VCaP (cell line): ENCODE data around the gene ZNF362.

ENCODE experiments used
- H3K27ac ChIP-seq: fragments of 450-650 bp; 2 replicates; pipeline ENCODE4 v1.5.1; 2017
- CTCF ChIP-seq: fragments of 450-650 bp; conservative IDR thresholded peaks from 2 replicates; pipeline ENCODE4 v1.5.1; 2017; ENCODE audit warnings: mild to moderate bottlenecking, moderate library complexity

ZNF362 gene, protein sequence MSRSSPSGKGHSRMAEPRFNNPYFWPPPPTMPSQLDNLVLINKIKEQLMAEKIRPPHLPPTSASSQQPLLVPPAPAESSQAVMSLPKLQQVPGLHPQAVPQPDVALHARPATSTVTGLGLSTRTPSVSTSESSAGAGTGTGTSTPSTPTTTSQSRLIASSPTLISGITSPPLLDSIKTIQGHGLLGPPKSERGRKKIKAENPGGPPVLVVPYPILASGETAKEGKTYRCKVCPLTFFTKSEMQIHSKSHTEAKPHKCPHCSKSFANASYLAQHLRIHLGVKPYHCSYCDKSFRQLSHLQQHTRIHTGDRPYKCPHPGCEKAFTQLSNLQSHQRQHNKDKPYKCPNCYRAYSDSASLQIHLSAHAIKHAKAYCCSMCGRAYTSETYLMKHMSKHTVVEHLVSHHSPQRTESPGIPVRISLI

GRCh38 chr1:33256471-33257206 is at the start of gene ZNF362:
TSS of gene ZNF362 (plus strand) at chr1:33256492. CDS start at chr1:33270575, 14,083 bp downstream.
- H3K27ac ChIP-seq, result peak within 1 kb of the TSS; percentile 96
- TF ChIP-seq CTCF, result no peak

DNA sequence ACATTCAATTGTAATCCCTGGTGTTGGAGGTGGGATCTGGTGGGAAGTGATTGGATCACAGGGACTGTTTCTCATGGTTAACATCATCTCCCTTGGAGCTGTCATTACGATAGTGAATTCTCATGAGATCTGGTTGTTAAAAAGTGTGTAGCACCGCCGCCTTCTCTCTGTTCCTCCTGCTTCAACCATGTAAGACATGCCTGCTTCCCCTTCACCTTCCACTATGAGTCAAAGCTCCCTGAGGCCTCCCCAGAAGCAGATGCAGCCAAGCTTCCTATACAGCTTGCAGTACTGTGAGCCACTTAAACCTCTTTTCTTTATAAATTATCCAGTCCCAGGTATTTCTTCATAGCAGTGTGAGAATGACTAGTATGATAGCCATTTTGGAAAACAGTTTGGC is 44.3 kb upstream of the ZNF362 start:
- TF ChIP-seq CTCF, result no peak
- no peak overlapping the region for H3K27ac ChIP-seq

DNA sequence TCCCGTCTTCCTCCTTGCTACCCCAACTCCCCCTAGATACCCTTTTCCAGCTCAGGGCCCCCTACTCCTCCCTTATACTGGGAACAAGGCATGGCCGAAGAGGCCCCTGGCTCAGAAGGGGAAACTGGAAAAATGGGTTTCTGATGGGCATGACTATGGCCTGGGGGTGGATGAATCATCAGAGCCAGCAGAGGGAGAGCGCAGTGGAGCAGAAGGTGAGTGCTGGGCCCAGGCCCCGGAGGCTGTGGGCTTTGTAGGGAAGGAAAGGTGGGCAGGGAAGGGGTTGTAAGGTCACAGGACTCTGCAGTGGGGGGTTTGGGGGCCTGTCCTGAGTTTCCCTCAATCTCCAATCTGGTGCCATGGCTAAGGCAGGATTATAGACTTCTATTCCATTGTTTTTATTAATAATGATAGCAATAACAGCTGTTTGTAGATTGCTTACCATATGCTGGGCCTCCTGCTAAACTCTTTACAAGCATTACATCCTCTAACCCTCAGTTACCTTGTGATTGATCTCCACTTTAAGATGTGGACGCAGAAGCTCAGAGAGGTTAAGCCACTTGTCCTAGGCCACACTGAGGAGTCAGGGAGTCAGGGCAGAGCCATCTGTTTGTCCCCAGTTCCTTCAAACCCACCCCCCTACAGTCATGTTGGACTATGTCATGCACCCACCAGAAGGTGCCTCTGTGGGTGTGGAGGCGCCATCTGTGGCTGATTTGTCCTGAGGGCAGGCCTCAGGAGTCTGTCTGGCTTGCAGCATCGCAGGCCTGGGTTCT is 36.2 kb upstream of the ZNF362 start:
- H3K27ac ChIP-seq, result no peak overlapping the region
- no peak for TF ChIP-seq CTCF

GRCh38 chr1:33220676-33221384 is 35.5 kb upstream of the ZNF362 start:
- no peak overlapping the region for H3K27ac ChIP-seq
- TF ChIP-seq CTCF, result no peak

DNA sequence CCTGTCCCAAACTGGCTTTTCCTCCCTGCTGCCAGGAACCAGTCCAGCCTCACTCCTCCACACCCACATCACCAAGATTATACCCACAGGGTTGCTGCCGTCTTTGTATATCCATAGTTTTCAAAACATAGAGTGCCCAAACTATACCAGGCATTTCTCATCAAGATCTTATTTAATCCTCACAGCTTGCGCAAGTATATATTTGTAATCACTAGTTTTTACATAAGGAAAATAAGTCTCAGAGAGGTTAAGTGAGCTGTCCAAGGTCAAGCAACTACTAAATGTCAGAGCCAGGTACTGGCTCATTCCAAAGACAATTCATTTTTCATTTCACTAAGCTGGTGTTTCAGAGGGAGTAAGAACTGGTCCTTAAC is 34.9 kb upstream of the ZNF362 start:
- no peak overlapping the region for H3K27ac ChIP-seq
- TF ChIP-seq CTCF, result no peak

DNA sequence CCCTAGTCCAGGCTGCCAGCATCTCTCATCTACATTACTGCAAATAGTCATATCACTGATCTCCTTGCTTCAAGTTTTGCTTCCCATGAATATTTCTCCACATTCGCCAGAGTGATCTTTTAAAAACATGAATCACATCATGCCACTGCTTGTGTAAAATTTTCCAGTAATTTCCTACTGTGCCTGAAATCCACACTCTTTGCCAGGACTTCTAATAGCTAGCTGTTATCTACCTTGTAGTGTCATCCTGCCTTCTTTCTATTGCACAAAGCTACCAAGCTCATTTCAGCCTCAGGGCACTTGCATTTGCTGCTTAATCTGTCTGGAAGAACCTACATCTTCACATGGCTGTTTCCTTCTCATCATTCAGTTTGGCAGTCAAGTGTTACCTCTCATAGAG is 33.9 kb upstream of the ZNF362 start:
- no peak overlapping the region for H3K27ac ChIP-seq
- TF ChIP-seq CTCF, result no peak
